H9 (cell line): ENCODE results near the gene MAP3K7. TPM values are rescaled to one million over a fixed set of nuclear protein-coding genes. Genes with fewer than 3 reads are reported as not detected.

Experiments used
- DNase-seq: peaks from one replicate; pipeline ENCODE4 v3.0.0-alpha.2; 2017
- H2AFZ ChIP-seq: one replicate; pipeline ENCODE4 v1.6.1; 2013; ENCODE audit warnings: mild to moderate bottlenecking, low read length, control low read depth, moderate library complexity
- H2AK5ac ChIP-seq: 2 replicates; pipeline ENCODE4 v1.6.1; 2013; ENCODE audit warnings: low read length, control low read depth, mixed read lengths; ENCODE audit not compliant: insufficient read length
- H2BK120ac ChIP-seq: one replicate; pipeline ENCODE4 v1.6.1; 2013; ENCODE audit warnings: low read depth, mild to moderate bottlenecking, low read length, control low read depth, inconsistent platforms; ENCODE audit not compliant: poor library complexity, severe bottlenecking
- H2BK12ac ChIP-seq: 2 replicates; pipeline ENCODE4 v1.6.1; 2013; ENCODE audit warnings: low read length, control low read depth, mixed read lengths, low read depth; ENCODE audit not compliant: insufficient read length
- H2BK15ac ChIP-seq: 2 replicates; pipeline ENCODE4 v1.6.1; 2013; ENCODE audit warnings: low read depth, low read length, control low read depth
- H2BK20ac ChIP-seq: one replicate; pipeline ENCODE4 v1.6.1; 2013; ENCODE audit warnings: low read depth, mild to moderate bottlenecking, low read length, control low read depth, inconsistent platforms; ENCODE audit not compliant: poor library complexity, severe bottlenecking
- H2BK5ac ChIP-seq: 2 replicates; pipeline ENCODE4 v1.6.1; 2013; ENCODE audit warnings: low read length, control low read depth, mixed read lengths; ENCODE audit not compliant: insufficient read length
- H3K14ac ChIP-seq: 2 replicates; pipeline ENCODE4 v1.6.1; 2013; ENCODE audit warnings: low read length, control low read depth; ENCODE audit not compliant: insufficient read depth
- H3K18ac ChIP-seq: 2 replicates; pipeline ENCODE4 v1.6.1; 2013; ENCODE audit warnings: low read depth, mild to moderate bottlenecking, mixed read lengths, low read length, control low read depth; ENCODE audit not compliant: insufficient read length
- H3K23ac ChIP-seq: 2 replicates; pipeline ENCODE4 v1.6.1; 2013; ENCODE audit warnings: low read length, control low read depth, mixed read lengths, low read depth; ENCODE audit not compliant: insufficient read length
- H3K23me2 ChIP-seq: 2 replicates; pipeline ENCODE4 v1.6.1; 2013; ENCODE audit warnings: low read depth, mild to moderate bottlenecking, mixed read lengths, low read length, control low read depth; ENCODE audit not compliant: insufficient read length, poor library complexity, severe bottlenecking
- H3K27ac ChIP-seq: 2 replicates; pipeline ENCODE4 v1.5.1; 2013; ENCODE audit warnings: low read length, control low read depth, mixed read lengths, low read depth; ENCODE audit not compliant: insufficient read length
- H3K27me3 ChIP-seq: 2 replicates; pipeline ENCODE4 v1.6.1; 2013; ENCODE audit warnings: low read length, control low read depth, inconsistent platforms; ENCODE audit not compliant: insufficient read depth
- H3K4ac ChIP-seq: 2 replicates; pipeline ENCODE4 v1.6.1; 2013; ENCODE audit warnings: low read depth, mild to moderate bottlenecking, control low read depth, inconsistent platforms, low read length, moderate library complexity
- H3K4me1 ChIP-seq: 2 replicates; pipeline ENCODE4 v1.6.1; 2013; ENCODE audit warnings: low read length, control low read depth, inconsistent platforms; ENCODE audit not compliant: insufficient read depth
- H3K4me2 ChIP-seq: 2 replicates; pipeline ENCODE4 v1.6.1; 2013; ENCODE audit warnings: low read length, control low read depth, mixed read lengths; ENCODE audit not compliant: insufficient read length, insufficient read depth
- H3K56ac ChIP-seq: 2 replicates; pipeline ENCODE4 v1.6.1; 2013; ENCODE audit warnings: low read depth, mild to moderate bottlenecking, mixed read lengths, low read length, control low read depth; ENCODE audit not compliant: insufficient read length
- H3K79me1 ChIP-seq: 2 replicates; pipeline ENCODE4 v1.6.1; 2013; ENCODE audit warnings: low read depth, mild to moderate bottlenecking, moderate library complexity, low read length, control low read depth, inconsistent platforms; ENCODE audit not compliant: insufficient read depth, poor library complexity, severe bottlenecking
- H3K79me2 ChIP-seq: 2 replicates; pipeline ENCODE4 v1.6.1; 2013; ENCODE audit warnings: low read length, control low read depth, inconsistent platforms; ENCODE audit not compliant: insufficient read depth
- H3K9ac ChIP-seq: 2 replicates; pipeline ENCODE4 v1.6.1; 2013; ENCODE audit warnings: low read length, control low read depth, mixed read lengths; ENCODE audit not compliant: insufficient read length; ENCODE audit errors: extremely low read depth
- H3K9me3 ChIP-seq: one replicate; pipeline ENCODE4 v1.6.1; 2013; ENCODE audit warnings: low read depth, low read length, inconsistent platforms; ENCODE audit not compliant: control insufficient read depth
- H3T11ph ChIP-seq: one replicate; pipeline ENCODE4 v1.6.1; 2013; ENCODE audit warnings: mild to moderate bottlenecking, low read length, control low read depth, inconsistent platforms
- H4K20me1 ChIP-seq: one replicate; pipeline ENCODE4 v1.6.1; 2013; ENCODE audit not compliant: control insufficient read depth, insufficient read length, insufficient read depth
- H4K5ac ChIP-seq: 2 replicates; pipeline ENCODE4 v1.6.1; 2013; ENCODE audit warnings: low read depth, mild to moderate bottlenecking, mixed read lengths, low read length, control low read depth; ENCODE audit not compliant: insufficient read length
- H4K8ac ChIP-seq: replicated peaks from 2 replicates; pipeline ENCODE4 v1.6.1; 2013; ENCODE audit warnings: low read length, control low read depth, mixed read lengths, low read depth; ENCODE audit not compliant: insufficient read length
- H4K91ac ChIP-seq: 2 replicates; pipeline ENCODE4 v1.6.1; 2013; ENCODE audit warnings: low read depth, mild to moderate bottlenecking, moderate library complexity, mixed read lengths, low read length, control low read depth; ENCODE audit not compliant: insufficient read length
- H3K27ac Mint-ChIP-seq, 3 experiments: 2 replicates in 2 of 3; 3 replicates in 1 of 3; pipeline ENCODE4 v1.8.0; 2020 to 2021; ENCODE audit warnings: mixed read lengths in 3 of 3, mild to moderate bottlenecking in 1 of 3, moderate library complexity in 1 of 3
- H3K27me3 Mint-ChIP-seq: 2 replicates; pipeline ENCODE4 v1.8.0; 2021; ENCODE audit warnings: low read depth, mild to moderate bottlenecking, moderate library complexity, mixed read lengths
- H3K36me3 Mint-ChIP-seq, 3 experiments: 2 replicates in 2 of 3; 3 replicates in 1 of 3; pipeline ENCODE4 v1.8.0; 2020 to 2021; ENCODE audit warnings: low read depth in 3 of 3, mixed read lengths in 3 of 3; ENCODE audit not compliant: insufficient read depth in 1 of 3
- H3K4me1 Mint-ChIP-seq, 2 experiments: 2 replicates each; pipeline ENCODE4 v1.8.0; 2020; ENCODE audit warnings: mixed read lengths in 2 of 2
- H3K4me3 Mint-ChIP-seq, 2 experiments: 2 replicates in 1 of 2; 3 replicates in 1 of 2; pipeline ENCODE4 v1.8.0; 2020 to 2021; ENCODE audit warnings: mild to moderate bottlenecking in 2 of 2, mixed read lengths in 2 of 2, moderate library complexity in 1 of 2
- H3K9me3 Mint-ChIP-seq, 2 experiments: 2 replicates in 1 of 2; 3 replicates in 1 of 2; pipeline ENCODE4 v1.8.0; 2020; ENCODE audit warnings: mild to moderate bottlenecking in 2 of 2, mixed read lengths in 2 of 2, moderate library complexity in 1 of 2
- WGBS: extraction: QIAGEN DNeasy Blood & Tissue Kit; methylation state at CpG from one replicate; pipeline ENCODE4 v1.1.7; 2013; ENCODE audit warnings: missing lambda C conversion rate, low lambda C conversion rate, mixed read lengths; ENCODE audit not compliant: insufficient read length; ENCODE audit errors: extremely low coverage; 5-methylcytosine and 5-hydroxymethylcytosine counted together
- total RNA-seq: library from RNA; stranded (reverse); gene quantifications from 2 replicates; pipeline ENCODE4 v1.2.1, GENCODE V29; 2021
- TF ChIP-seq, protein P1 (sequence below): fragments of 200-600 bp; sonication (generic); conservative IDR thresholded peaks from 3 replicates; pipeline ENCODE4 v1.8.0; 2021; ENCODE audit warnings: antibody characterized with exemption, mild to moderate bottlenecking

The MAP3K7 gene
- total RNA-seq, 1 experiment from 2014 or later = 31.3 TPM

DNA sequence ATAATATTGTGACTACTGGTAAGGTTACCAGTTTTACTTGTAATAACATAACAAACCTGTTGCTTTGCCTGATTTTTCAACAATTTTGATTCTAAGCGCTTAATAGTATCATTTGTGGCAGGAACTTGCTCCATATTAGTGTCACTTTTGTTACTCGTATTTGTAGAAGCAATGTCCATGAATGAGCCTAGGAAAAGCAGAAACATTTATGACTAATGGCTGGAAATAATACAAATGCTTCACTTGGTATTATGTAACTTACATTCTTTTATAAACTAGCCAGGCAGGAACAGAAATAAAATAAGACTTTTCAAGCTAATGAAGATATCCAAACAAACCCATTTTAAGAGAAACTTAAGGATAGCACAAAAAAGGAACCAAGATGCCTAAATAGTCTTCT is 38.9 kb downstream of the MAP3K7 start:
- no peak overlapping the region for H3K27ac ChIP-seq
- H2BK20ac ChIP-seq = no peak overlapping the region
- H4K8ac ChIP-seq = no peak overlapping the region
- H3K23me2 ChIP-seq = no peaks in the 10 kb centered on the region
- H3K9me3 ChIP-seq = no peaks in the 10 kb centered on the region
- Mint-ChIP-seq H3K4me1 (peaks cover 3 to 5% of the 10 kb centered on the region in 2 experiments; a peak in 2 of 4 replicates), H3K36me3 (peaks cover 20 to 65% (median 54%) of the 10 kb centered on the region in 3 experiments; a peak in 6 of 7 replicates), H3K27ac (no peak overlapping the region), H3K27me3 (no peaks in the 10 kb centered on the region), H3K9me3 (no peaks in the 10 kb centered on the region), H3K4me3 (no peak overlapping the region)
- no peaks in the 10 kb centered on the region for H3K79me1 ChIP-seq
- DNase-seq = no peak
- H4K5ac ChIP-seq = no peak overlapping the region
- H2BK12ac ChIP-seq = no peak overlapping the region
- TF ChIP-seq, protein P1, sequence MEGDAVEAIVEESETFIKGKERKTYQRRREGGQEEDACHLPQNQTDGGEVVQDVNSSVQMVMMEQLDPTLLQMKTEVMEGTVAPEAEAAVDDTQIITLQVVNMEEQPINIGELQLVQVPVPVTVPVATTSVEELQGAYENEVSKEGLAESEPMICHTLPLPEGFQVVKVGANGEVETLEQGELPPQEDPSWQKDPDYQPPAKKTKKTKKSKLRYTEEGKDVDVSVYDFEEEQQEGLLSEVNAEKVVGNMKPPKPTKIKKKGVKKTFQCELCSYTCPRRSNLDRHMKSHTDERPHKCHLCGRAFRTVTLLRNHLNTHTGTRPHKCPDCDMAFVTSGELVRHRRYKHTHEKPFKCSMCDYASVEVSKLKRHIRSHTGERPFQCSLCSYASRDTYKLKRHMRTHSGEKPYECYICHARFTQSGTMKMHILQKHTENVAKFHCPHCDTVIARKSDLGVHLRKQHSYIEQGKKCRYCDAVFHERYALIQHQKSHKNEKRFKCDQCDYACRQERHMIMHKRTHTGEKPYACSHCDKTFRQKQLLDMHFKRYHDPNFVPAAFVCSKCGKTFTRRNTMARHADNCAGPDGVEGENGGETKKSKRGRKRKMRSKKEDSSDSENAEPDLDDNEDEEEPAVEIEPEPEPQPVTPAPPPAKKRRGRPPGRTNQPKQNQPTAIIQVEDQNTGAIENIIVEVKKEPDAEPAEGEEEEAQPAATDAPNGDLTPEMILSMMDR = no peak
- H4K20me1 ChIP-seq = no peaks in the 10 kb centered on the region
- no peak overlapping the region for H3K4ac ChIP-seq
- H3K18ac ChIP-seq = no peak overlapping the region
- no peak overlapping the region for H2BK120ac ChIP-seq
- no peak overlapping the region for H3K4me2 ChIP-seq
- WGBS = no CpG with 5 or more reads among the region's 2 CpGs
- no peak overlapping the region for H3K9ac ChIP-seq
- H3K79me2 ChIP-seq = no peaks in the 10 kb centered on the region
- no peak overlapping the region for H2BK15ac ChIP-seq
- no peaks in the 10 kb centered on the region for H3K27me3 ChIP-seq
- H3K14ac ChIP-seq = no peak overlapping the region
- H3K23ac ChIP-seq = no peak overlapping the region
- H3K4me1 ChIP-seq = no peaks in the 10 kb centered on the region
- no peak overlapping the region for H4K91ac ChIP-seq
- H2AFZ ChIP-seq = no peak overlapping the region
- H3K56ac ChIP-seq = no peak overlapping the region
- no peak overlapping the region for H3T11ph ChIP-seq
- no peak overlapping the region for H2AK5ac ChIP-seq
- H2BK5ac ChIP-seq = no peak overlapping the region
